ENCODE data around the gene PGS1.

DNA sequence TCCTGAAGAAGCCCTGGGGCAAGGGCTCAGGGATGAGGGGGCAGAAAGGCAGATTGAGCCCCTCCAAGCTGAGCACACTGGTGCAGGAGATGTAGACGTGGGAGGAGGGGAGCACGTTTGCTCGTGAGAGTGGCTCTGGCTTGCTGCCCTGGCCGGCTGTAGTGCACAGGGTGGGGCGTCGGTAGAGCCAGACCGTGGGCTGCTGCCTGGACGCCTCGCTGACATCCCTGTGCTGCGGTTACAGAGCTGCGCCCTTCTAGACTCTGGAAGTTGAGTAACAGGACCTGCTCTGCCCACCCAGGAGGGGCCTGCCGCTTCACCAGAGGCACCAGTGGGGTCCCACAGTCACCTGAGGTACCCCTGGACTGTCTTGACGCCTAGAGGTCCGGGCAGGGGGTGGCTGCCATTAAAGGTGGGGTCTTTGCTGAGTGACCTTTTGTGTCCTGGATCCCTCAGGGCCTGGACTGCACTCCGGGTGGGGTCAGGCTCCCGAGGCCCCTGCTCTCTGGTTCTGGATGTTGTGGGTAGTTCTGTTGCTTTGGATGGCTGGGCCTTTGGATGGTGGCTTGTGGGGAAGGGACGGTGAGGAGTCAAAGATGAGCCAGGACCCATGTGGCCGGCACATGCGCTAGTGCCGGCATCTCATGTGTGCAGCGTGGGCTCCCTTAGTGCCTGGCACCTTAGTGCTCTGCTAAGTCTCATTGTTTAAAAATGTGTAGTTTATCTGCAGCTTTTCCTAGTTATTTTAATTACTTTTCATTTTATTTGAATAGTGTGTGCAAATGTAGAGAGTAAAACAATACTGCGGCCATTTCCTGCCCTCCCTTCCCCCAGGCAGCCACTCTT, 41.7 kb downstream of the PGS1 start:
- no peak for TF ChIP-seq CTCF (IDR thresholded peaks at IDR 0.05)
- TF ChIP-seq POLR2A (IDR thresholded peaks at IDR 0.05), result no peak

All from uterus (tissue), 2 donors.